Esophagus squamous epithelium (tissue), 5 donors: ENCODE data around the gene SULT6B1. TPM values are rescaled to one million over a fixed set of nuclear protein-coding genes. Genes with fewer than 3 reads are reported as not detected.
"Not testable (repeated sequence)": the region's sequence is repeated elsewhere in the genome, so short reads cannot be mapped to it uniquely, and the experiment has no call there.

Source experiments
- DNase-seq: peaks from one replicate; lab custom pipeline; 2025; lab: John Stamatoyannopoulos, UW
- H3K27ac ChIP-seq, 4 donors: fragments of 200-600 bp; sonication (generic); one replicate each; pipeline ENCODE4 v1.5.1; 2016 to 2019; ENCODE audit warnings: mild to moderate bottlenecking in 1 of 4
- H3K27me3 ChIP-seq, 4 donors: fragments of 200-600 bp; sonication (generic); 1 replicate in 3 of 4; 2 replicates in 1 of 4; pipeline versions ENCODE4 v1.5.1 to v1.6.0; 2017 to 2021; ENCODE audit warnings: antibody characterized with exemption in 1 of 4
- H3K36me3 ChIP-seq, 3 donors: fragments of 200-600 bp; sonication (generic); one replicate each; pipeline ENCODE4 v1.5.1; 2016 to 2019
- H3K4me1 ChIP-seq, 3 donors: fragments of 200-600 bp; sonication (generic); one replicate each; pipeline ENCODE4 v1.5.1; 2017 to 2019
- H3K4me3 ChIP-seq, 4 donors: fragments of 200-600 bp; sonication (generic); 1 replicate in 3 of 4; 2 replicates in 1 of 4; pipeline ENCODE4 v1.5.1; 2016 to 2019; ENCODE audit warnings: mild to moderate bottlenecking in 2 of 4, moderate library complexity in 1 of 4
- H3K9me3 ChIP-seq, 3 donors: fragments of 200-600 bp; sonication (generic); one replicate each; pipeline ENCODE4 v1.5.1; 2016 to 2019
- CTCF ChIP-seq, 6 experiments: fragments of 450-650 bp in 4 of 6; fragments of 200-600 bp in 2 of 6; sonication (generic) in 2 of 6; IDR thresholded peaks; one replicate each; pipeline ENCODE4 v1.5.1; 2016 to 2019; ENCODE audit warnings: antibody characterized with exemption in 6 of 6, mild to moderate bottlenecking in 4 of 6, moderate library complexity in 4 of 6
- POLR2A ChIP-seq, 4 donors: fragments of 450-650 bp; IDR thresholded peaks; one replicate each; pipeline ENCODE4 v1.6.1; 2017; ENCODE audit warnings: antibody characterized with exemption in 4 of 4, mild to moderate bottlenecking in 4 of 4, moderate library complexity in 3 of 4
- WGBS, 2 donors: methylation state at CpG; one replicate each; pipeline ENCODE4 v1.1.5; 2018; 5-methylcytosine and 5-hydroxymethylcytosine counted together
- intact Hi-C: fragments of 100-400 bp; cut with DNase I; formaldehyde crosslinking; loops from one replicate; pipeline ENCODE4 v1.15.0; 2022
- total RNA-seq, 4 donors: library from RNA; depleted of rRNA; stranded (reverse); fragments of >200 nt; gene quantifications; one replicate each; pipeline ENCODE4 v1.1.0, GENCODE V29; 2016
- donor health status: DM: yes; HTN: yes; CAD: no.

Gene SULT6B1
- total RNA-seq, 4 donors from 2014 or later: not detected

DNA sequence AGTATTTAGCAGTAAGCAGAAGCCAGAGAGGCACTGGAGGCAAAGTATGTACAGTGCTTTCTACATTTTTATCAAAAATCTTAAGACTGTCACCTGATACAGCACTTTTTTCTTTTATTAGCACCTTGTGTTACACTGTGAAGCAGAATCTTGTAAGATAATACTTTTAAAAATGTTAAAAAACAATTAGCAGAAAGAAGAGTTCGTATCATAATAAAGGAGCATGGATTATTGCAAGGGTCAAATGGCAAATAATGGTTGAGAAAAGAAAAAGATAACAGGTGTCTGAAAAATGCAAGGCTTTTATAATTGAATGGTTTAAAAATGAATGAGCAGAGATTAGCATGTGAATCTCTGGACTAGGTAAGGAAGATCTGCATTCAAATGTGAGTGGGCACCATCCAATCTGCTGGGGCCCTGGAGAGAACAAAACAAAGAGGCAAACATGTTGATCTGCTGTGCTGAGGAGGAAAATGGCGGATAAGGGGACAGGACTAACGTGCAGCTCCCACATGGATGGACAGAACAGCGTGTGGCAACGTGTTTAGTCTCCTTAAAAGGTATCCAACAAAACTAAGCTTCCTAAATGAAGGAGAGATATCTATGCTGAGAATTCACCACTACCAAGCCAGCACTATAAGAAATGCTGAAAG lies 17.3 kb upstream of the SULT6B1 start:
- H3K4me1 ChIP-seq: no peaks in the 10 kb centered on the region
- DNase-seq: no peak
- intact Hi-C loops: no loop called here
- peaks cover 0 to 100% (median 27%) of the 10 kb centered on the region in 3 donors for H3K36me3 ChIP-seq
- no peak overlapping the region for H3K27ac ChIP-seq
- H3K4me3 ChIP-seq: no peak overlapping the region
- no peaks in the 10 kb centered on the region for H3K27me3 ChIP-seq
- peaks cover 0 to 26% (median 5%) of the 10 kb centered on the region in 3 donors for H3K9me3 ChIP-seq
- 90 to 93% methylated on average over 5 of the region's 5 CpGs for WGBS, 2 donors
- no peak for TF ChIP-seq CTCF (IDR thresholded peaks at IDR 0.05)
- TF ChIP-seq POLR2A (IDR thresholded peaks at IDR 0.05): no peak

DNA sequence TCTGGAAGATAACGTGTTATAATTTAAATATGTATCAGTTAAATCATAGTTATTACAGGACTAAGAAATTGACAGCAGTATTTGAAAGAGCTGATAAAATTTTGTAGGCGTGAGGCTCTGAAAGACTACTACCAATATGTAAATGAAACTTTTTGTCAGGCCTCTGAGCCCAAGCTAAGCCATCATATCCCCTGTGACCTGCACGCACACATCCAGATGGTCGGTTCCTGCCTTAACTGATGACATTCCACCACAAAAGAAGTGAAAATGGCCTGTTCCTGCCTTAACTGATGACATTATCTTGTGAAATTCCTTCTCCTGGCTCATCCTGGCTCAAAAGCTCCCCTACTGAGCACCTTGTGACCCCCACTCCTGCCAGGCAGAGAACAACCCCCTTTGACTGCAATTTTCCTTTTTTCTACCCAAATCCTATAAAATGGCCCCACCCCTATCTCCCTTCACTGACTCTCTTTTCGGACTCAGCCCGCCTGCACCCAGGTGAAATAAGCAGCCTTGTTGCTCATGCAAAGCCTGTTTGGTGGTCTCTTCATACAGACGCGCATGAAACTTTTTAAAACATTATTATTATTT lies 16.7 kb upstream of the SULT6B1 start:
- H3K4me3 ChIP-seq, H3K4me1 ChIP-seq, DNase-seq, H3K27me3 ChIP-seq, H3K27ac ChIP-seq, intact Hi-C loops: not testable (repeated sequence)
- WGBS, 2 donors: 90 to 91% methylated on average over 8 of the region's 8 CpGs
- peaks cover 0 to 100% (median 33%) of the 10 kb centered on the region in 3 donors for H3K36me3 ChIP-seq
- peaks cover 0 to 26% (median 5%) of the 10 kb centered on the region in 3 donors for H3K9me3 ChIP-seq

- Histone ChIP-seq H3K27me3 (no peaks in the 10 kb centered on the region), H3K4me1 (peaks cover 0 to 6% (median 0%) of the 10 kb centered on the region in 3 donors), H3K4me3 (no peak overlapping the region), H3K36me3 (peaks cover 0 to 90% (median 25%) of the 10 kb centered on the region in 3 donors), H3K9me3 (peaks cover 0 to 19% (median 5%) of the 10 kb centered on the region in 3 donors), H3K27ac (no peak overlapping the region)
- no peak for DNase-seq
- WGBS, 2 donors: 88 to 98% methylated on average over 2 of the region's 2 CpGs
- TF ChIP-seq POLR2A (IDR thresholded peaks at IDR 0.05) (no peak), CTCF (IDR thresholded peaks at IDR 0.05) (no peak)
- intact Hi-C loops: no loop called here
These were observed 15.2 kb upstream of the SULT6B1 start for GRCh38 chr2:37203708-37204107.

GRCh38 chr2:37201766-37202165 lies 13.3 kb upstream of the SULT6B1 start:
- no peaks in the 10 kb centered on the region for H3K27me3 ChIP-seq
- H3K4me3 ChIP-seq: no peak overlapping the region
- DNase-seq: no peak
- peaks cover 0 to 71% (median 21%) of the 10 kb centered on the region in 3 donors for H3K36me3 ChIP-seq
- TF ChIP-seq POLR2A (IDR thresholded peaks at IDR 0.05): no peak
- TF ChIP-seq CTCF (IDR thresholded peaks at IDR 0.05): no peak
- H3K4me1 ChIP-seq: peaks cover 0 to 25% (median 11%) of the 10 kb centered on the region in 3 donors
- intact Hi-C loops: no loop called here
- no peak overlapping the region for H3K27ac ChIP-seq
- peaks cover 0 to 6% (median 5%) of the 10 kb centered on the region in 3 donors for H3K9me3 ChIP-seq
- 67 to 94% methylated on average over 1 of the region's 1 CpG for WGBS, 2 donors

DNA sequence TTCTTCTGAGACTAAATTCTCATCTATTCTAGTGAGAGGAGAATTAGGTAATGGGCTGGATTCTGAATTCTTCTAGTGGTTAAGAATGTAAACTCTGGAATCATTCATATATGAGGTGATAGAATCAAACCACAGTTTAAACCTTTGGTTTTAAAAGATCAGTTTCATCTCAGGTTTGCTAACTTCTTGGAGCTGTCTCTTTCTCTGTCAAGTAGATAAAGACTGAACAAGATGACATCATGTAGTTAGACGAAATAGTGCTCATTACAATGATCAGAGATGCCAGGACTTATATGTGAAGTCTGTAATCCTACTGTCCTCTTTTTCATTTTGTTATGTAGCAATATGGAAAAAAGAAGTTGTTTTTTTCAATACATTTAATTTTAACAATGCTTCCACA lies 12.7 kb upstream of the SULT6B1 start:
- Histone ChIP-seq H3K27me3 (no peaks in the 10 kb centered on the region), H3K4me1 (peaks cover 0 to 26% (median 11%) of the 10 kb centered on the region in 3 donors), H3K36me3 (peaks cover 0 to 65% (median 21%) of the 10 kb centered on the region in 3 donors), H3K9me3 (peaks cover 0 to 4% (median 2%) of the 10 kb centered on the region in 3 donors), H3K27ac (no peak overlapping the region), H3K4me3 (no peak overlapping the region)
- no peak for TF ChIP-seq POLR2A (IDR thresholded peaks at IDR 0.05)
- no peak for TF ChIP-seq CTCF (IDR thresholded peaks at IDR 0.05)
- no peak for DNase-seq
- WGBS, 2 donors: 67 to 100% methylated on average over 1 of the region's 1 CpG
- intact Hi-C loops: no loop called here
